ENCODE measurements around the gene GALNT13.

The GALNT13 gene

DNA sequence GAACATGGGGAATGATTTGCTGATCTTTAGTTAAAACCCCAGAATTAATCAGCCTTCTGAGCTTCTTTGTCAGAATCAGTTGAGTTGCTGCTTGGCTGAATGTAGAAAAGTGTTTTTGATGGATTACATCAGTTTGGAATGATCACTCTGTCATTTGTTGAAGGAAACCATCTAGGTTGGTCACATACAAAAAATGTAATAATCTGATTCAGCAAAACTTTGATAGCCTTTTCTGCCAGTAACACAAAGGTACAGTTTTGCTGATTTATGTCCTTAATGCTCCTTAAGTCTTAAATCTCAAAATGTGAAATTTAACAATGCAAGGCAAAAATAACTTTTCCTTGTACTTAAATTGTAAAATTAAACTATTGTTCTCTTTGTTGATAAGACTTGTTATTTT is 74.3 kb downstream of the GALNT13 start:
- DNase-seq: no peak

- DNase-seq: no peak
Measured at GRCh38 chr2:153953761-153954160, 82.0 kb downstream of the GALNT13 start.

DNA sequence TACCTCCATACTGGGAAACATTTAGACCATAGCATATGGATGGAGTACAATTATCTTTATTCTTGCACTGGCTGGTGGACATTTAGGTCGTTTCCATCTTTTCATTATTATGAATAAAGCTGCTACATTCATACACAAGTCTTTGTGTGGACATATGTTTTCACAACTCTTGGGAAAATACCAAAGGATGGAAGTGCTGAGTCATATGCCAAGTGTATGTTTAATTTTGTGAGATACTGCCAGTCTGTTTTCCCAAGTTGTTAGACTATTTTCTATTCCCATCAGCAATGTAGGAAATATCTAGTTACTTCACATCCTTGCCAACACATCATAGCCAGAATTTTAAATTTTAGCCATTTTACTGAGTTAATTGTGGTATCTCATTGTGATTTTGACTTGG is 91.5 kb downstream of the GALNT13 start:
- no peak for DNase-seq

- DNase-seq: no peak
Measured at GRCh38 chr2:153967248-153967973, 95.7 kb downstream of the GALNT13 start.

- DNase-seq: no peak
Measured at GRCh38 chr2:153971250-153971649, 99.5 kb downstream of the GALNT13 start.

DNA sequence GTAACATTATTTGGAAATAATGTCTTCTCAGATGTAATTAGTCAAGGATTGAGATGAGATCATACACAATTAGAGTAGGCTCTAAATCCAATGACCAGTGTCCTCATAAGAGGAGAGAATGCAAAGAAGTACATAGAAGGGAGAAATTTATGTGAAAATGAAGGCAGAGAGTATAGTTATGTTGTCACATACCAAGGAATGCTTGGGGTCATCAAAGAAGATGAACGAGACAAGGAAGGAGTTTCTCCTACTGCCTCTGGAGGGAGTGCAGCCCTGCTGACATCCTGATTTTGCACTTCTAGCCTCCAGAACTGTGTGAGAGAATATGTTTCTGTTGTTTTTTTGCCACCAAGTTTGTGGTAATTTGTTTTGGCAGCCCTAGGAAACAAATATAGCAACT is 100.1 kb downstream of the GALNT13 start:
- DNase-seq: no peak

DNA sequence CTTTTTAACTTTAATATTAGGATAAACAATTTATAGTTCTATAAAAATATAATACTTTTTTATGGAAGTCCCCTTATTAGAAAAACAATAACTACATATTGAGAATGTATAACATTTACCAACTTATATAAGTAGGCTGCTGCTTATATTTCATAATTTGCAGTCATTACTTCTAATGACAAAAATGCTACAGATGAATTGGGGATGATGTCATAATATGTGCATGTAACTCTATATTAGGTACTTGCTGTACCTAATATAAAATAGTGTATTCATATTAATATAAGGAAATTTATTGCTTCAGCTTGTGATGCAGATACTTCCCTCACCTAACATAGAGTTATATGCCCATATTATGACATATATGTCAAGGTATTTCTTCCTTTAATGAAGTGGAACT is 100.7 kb downstream of the GALNT13 start:
- DNase-seq: no peak

GRCh38 chr2:153986488-153987229 is 114.9 kb downstream of the GALNT13 start:
- no peak for DNase-seq

- DNase-seq: no peak
Measured at GRCh38 chr2:153990771-153991170, 119.0 kb downstream of the GALNT13 start.

DNA sequence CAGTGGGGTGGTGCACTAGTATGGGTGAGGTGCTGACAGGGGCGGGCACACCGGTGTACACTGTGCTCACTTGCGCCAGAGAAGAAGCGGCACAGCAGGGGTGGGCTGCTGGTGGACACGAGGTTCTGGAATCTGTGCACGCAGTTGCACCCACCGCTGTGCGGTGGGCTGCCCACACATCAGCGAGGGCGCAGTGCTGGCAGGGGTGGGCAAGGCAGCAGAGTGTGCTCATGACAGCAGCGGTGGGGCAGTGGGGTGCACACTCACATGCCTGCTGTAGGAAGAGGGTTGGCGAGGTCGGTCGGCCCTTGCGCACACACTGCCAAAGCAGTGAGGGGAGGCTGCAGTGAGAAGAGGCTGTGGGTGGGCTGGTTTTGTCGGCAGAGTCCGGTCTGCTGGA is 141.8 kb downstream of the GALNT13 start:
- no peak for DNase-seq

DNA sequence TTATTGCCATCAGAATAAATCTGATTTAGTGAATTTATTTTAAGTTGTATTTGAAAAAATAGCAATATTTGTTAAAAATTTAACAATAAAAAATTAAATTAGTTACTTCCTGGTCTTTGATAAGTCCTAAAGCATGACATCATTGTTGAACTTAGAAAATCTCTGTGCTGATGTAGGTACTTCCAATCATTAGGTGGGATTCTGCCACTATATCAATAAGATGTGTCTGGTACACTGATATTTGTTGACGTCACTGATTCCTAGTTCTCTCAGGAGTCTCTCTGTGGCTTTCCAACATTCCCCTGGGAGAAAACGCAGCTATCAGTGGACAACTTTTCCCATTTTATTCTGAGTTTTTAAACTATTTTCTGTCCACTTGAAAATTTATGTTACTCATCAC is 143.5 kb downstream of the GALNT13 start:
- no peak for DNase-seq

DNA sequence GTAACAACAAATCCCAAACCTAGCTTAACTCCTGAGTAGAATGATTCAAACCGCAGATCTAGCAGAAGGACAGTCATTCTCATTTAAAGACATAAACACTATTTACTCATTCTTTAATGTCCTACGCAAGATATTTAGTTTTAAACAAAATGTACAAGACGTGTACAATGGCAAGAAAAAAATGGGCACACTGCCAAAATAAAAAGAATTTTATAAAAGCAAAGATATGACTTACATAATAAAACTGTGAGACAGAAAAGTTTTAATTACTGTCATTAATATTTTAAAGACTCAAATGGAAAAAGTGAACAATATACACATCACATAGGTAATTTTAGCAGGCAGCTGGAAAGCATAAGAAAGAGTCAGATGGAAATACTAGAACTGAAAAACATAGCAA is 157.8 kb downstream of the GALNT13 start:
- no peak for DNase-seq

GRCh38 chr2:154032220-154032619 is 160.5 kb downstream of the GALNT13 start:
- DNase-seq: no peak

- no peak for DNase-seq
Measured at GRCh38 chr2:154046493-154046892, 174.8 kb downstream of the GALNT13 start.

DNA sequence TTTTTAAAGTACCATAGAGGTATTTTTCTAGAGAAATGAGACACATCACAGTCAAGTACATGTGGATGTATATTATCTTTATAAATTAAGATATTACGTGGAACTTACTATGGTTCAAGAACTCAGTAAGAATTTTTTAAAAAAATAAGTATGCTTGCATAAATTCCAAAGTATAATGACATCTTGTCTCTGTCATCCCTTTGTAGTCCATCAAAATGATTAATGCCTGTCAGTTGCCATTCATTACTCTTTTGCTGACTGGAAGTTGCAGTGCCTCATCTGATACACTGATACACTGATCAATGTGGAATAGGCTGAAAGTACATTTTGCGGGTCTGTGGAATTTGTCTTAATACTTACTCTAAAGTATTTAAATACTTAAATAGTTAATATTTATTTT is 177.2 kb downstream of the GALNT13 start:
- DNase-seq: no peak

GRCh38 chr2:154049561-154049960 is 177.8 kb downstream of the GALNT13 start:
- DNase-seq: no peak

GRCh38 chr2:154067124-154067523 is 195.4 kb downstream of the GALNT13 start:
- DNase-seq: no peak

GRCh38 chr2:154078926-154079325 is 207.2 kb downstream of the GALNT13 start:
- DNase-seq: no peak

DNA sequence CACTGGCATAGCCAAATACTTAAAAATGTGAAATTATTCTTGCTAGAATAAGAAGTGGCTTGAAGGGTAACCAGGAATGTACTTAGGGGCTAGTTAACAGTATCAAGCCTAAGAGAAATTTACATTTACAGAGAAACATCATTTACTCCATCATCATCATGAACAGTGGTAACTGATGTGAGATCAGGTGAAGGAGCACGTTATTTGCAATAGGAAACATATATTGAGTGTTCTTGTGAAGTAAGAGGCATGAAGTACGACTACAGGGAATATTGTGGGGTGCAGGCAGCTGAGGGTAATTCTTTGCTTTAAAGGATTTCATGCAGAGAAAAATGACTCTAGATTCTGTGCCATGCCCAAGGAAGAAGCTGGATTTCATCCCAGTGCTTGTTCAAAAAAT is 220.8 kb downstream of the GALNT13 start:
- DNase-seq: no peak

DNA sequence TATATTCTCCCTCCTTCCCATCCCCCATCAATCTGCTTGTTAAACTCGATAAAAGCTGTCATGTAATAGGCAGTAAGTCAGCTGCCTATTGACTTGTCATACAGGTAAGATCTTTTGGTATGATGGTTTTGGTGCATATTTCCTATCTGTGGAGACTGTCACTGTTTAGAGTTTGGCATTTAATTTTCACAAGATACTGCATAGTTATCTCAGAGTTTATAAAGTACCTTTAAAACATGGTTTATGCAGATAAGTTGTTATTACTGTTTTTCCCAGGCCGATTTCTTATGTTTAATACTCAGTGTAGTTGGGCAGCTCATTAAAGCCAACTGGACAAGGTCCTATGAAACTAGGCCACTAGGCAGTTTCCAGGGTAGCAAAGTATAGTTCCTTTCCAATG is 222.1 kb downstream of the GALNT13 start:
- no peak for DNase-seq

GRCh38 chr2:154097833-154098398 is 226.2 kb downstream of the GALNT13 start:
- DNase-seq: no peak

- DNase-seq: no peak
Measured at GRCh38 chr2:154120706-154121105, 249.0 kb downstream of the GALNT13 start.

GRCh38 chr2:154125891-154126290 is 254.2 kb downstream of the GALNT13 start:
- no peak for DNase-seq

- no peak for DNase-seq
Measured at GRCh38 chr2:154130821-154131220, 259.1 kb downstream of the GALNT13 start.

Data from activated CD8-positive, alpha-beta memory T cell treated with anti-CD3 and anti-CD28 coated beads, Interleukin-2, amount 50 U/mL, for 4 hours (primary cell).